NT2/D1 (cell line): Measurements from ENCODE around the gene CDH4.

Experiments
- DNase-seq: peaks from one replicate; pipeline ENCODE4 v3.0.0-alpha.2; 2011; ENCODE audit warnings: low read depth, low spot score
- H3K27me3 ChIP-seq: 2 replicates; pipeline ENCODE4 v1.6.0; 2011; ENCODE audit warnings: mild to moderate bottlenecking; ENCODE audit not compliant: insufficient read length, insufficient read depth
- H3K36me3 ChIP-seq: 2 replicates; pipeline ENCODE4 v1.6.1; 2011; ENCODE audit warnings: mild to moderate bottlenecking, low read length, mixed read lengths; ENCODE audit not compliant: insufficient read depth, insufficient read length
- H3K4me1 ChIP-seq: 2 replicates; pipeline ENCODE4 v1.5.1; 2011; ENCODE audit not compliant: insufficient read depth, insufficient read length
- H3K4me3 ChIP-seq: 2 replicates; pipeline ENCODE4 v1.5.1; 2011; ENCODE audit warnings: low read depth; ENCODE audit not compliant: insufficient read length
- H3K9ac ChIP-seq: 2 replicates; pipeline ENCODE4 v1.6.0; 2011; ENCODE audit warnings: low read depth; ENCODE audit not compliant: insufficient read length
- H3K9me3 ChIP-seq: 2 replicates; pipeline ENCODE4 v1.5.1; 2011; ENCODE audit warnings: mild to moderate bottlenecking, low read length; ENCODE audit not compliant: insufficient read depth
- SUZ12 ChIP-seq: IDR thresholded peaks from 2 replicates; pipeline ENCODE4 v1.6.1; 2011; ENCODE audit not compliant: insufficient read length, insufficient read depth; ENCODE audit errors: extremely low read depth
- YY1 ChIP-seq: IDR thresholded peaks from 2 replicates; pipeline ENCODE4 v1.6.1; 2011; ENCODE audit not compliant: insufficient read length, insufficient read depth
- ZNF274 ChIP-seq: IDR thresholded peaks from 2 replicates; pipeline ENCODE4 v1.6.1; 2011; ENCODE audit warnings: mild to moderate bottlenecking, low read depth, low read length

The CDH4 gene

GRCh38 chr20:61856626-61857413, 604.8 kb downstream of the CDH4 start:
- peaks cover 83% of the 10 kb centered on the region for H3K27me3 ChIP-seq
- no peak overlapping the region for H3K4me3 ChIP-seq
- H3K4me1 ChIP-seq = no peaks in the 10 kb centered on the region
- H3K9me3 ChIP-seq = no peaks in the 10 kb centered on the region
- no peak overlapping the region for H3K9ac ChIP-seq
- no peaks in the 10 kb centered on the region for H3K36me3 ChIP-seq
- DNase-seq = no peak
- TF ChIP-seq ZNF274 = no peak
- no peak for TF ChIP-seq YY1
- TF ChIP-seq SUZ12 = no peak

- Histone ChIP-seq H3K4me3 (no peak overlapping the region), H3K9ac (no peak overlapping the region), H3K36me3 (no peaks in the 10 kb centered on the region), H3K4me1 (no peaks in the 10 kb centered on the region), H3K9me3 (no peaks in the 10 kb centered on the region), H3K27me3 (peaks cover 83% of the 10 kb centered on the region)
- TF ChIP-seq ZNF274 (no peak), SUZ12 (no peak), YY1 (no peak)
- DNase-seq = no peak
These were observed 605.3 kb downstream of the CDH4 start for GRCh38 chr20:61857414-61857775.

- H3K9ac ChIP-seq = no peak overlapping the region
- DNase-seq = no peak
- H3K27me3 ChIP-seq = peaks cover 81% of the 10 kb centered on the region
- TF ChIP-seq ZNF274 (no peak), SUZ12 (no peak), YY1 (no peak)
- no peaks in the 10 kb centered on the region for H3K36me3 ChIP-seq
- no peaks in the 10 kb centered on the region for H3K9me3 ChIP-seq
- no peak overlapping the region for H3K4me3 ChIP-seq
- H3K4me1 ChIP-seq = no peaks in the 10 kb centered on the region
These were observed 605.8 kb downstream of the CDH4 start for GRCh38 chr20:61857884-61858283.

- TF ChIP-seq YY1 (no peak), ZNF274 (no peak), SUZ12 (no peak)
- no peak for DNase-seq
- Histone ChIP-seq H3K9me3 (no peaks in the 10 kb centered on the region), H3K9ac (no peak overlapping the region), H3K4me1 (no peaks in the 10 kb centered on the region), H3K36me3 (no peaks in the 10 kb centered on the region), H3K27me3 (peaks cover 88% of the 10 kb centered on the region), H3K4me3 (no peak overlapping the region)
These were observed 607.7 kb downstream of the CDH4 start for GRCh38 chr20:61859767-61860166.

GRCh38 chr20:61860260-61860987, 608.4 kb downstream of the CDH4 start:
- H3K36me3 ChIP-seq = no peaks in the 10 kb centered on the region
- H3K4me1 ChIP-seq = no peaks in the 10 kb centered on the region
- H3K27me3 ChIP-seq = peaks cover 89% of the 10 kb centered on the region
- no peak for TF ChIP-seq ZNF274
- TF ChIP-seq YY1 = no peak
- no peak for TF ChIP-seq SUZ12
- H3K9me3 ChIP-seq = no peaks in the 10 kb centered on the region
- no peak for DNase-seq
- H3K9ac ChIP-seq = no peak overlapping the region
- no peak overlapping the region for H3K4me3 ChIP-seq

- H3K36me3 ChIP-seq = no peaks in the 10 kb centered on the region
- H3K27me3 ChIP-seq = peaks cover 89% of the 10 kb centered on the region
- TF ChIP-seq YY1 (no peak), SUZ12 (no peak), ZNF274 (no peak)
- no peaks in the 10 kb centered on the region for H3K9me3 ChIP-seq
- no peaks in the 10 kb centered on the region for H3K4me1 ChIP-seq
- no peak overlapping the region for H3K4me3 ChIP-seq
- no peak overlapping the region for H3K9ac ChIP-seq
- DNase-seq = no peak
These were observed 609.2 kb downstream of the CDH4 start for GRCh38 chr20:61861054-61861841.
